AG10803 (cell line): ENCODE data around the gene CENPO.
A peak's percentile ranks its signal among the peaks of the same experiment; 100 is the strongest.

Experiments used
- DNase-seq: peaks from one replicate; pipeline ENCODE4 v3.0.0; 2010; ENCODE audit warnings: low read depth
- H3K4me3 ChIP-seq: 2 replicates; pipeline ENCODE4 v1.5.1; 2011; ENCODE audit warnings: mild to moderate bottlenecking, low read length, control low read depth
- CTCF ChIP-seq: conservative IDR thresholded peaks from 2 replicates; pipeline ENCODE4 v1.5.1; 2011; ENCODE audit warnings: mild to moderate bottlenecking, low read length, control low read depth, inconsistent platforms

CENPO gene

GRCh38 chr2:24828238-24828996 lies 35.2 kb downstream of the CENPO start:
- no peak overlapping the region for H3K4me3 ChIP-seq
- TF ChIP-seq CTCF, result no peak
- DNase-seq, result no peak

- peak; percentile 39 for TF ChIP-seq CTCF
- no peak overlapping the region for H3K4me3 ChIP-seq
- peak; percentile 40 for DNase-seq
These were observed 37.1 kb downstream of the CENPO start for GRCh38 chr2:24830351-24830750.

- no peak overlapping the region for H3K4me3 ChIP-seq
- DNase-seq, result no peak
- TF ChIP-seq CTCF, result no peak
These were observed 37.6 kb downstream of the CENPO start for GRCh38 chr2:24830786-24831185.

GRCh38 chr2:24831221-24832072 lies 38.2 kb downstream of the CENPO start:
- TF ChIP-seq CTCF, result no peak

GRCh38 chr2:24832073-24832461 lies 38.8 kb downstream of the CENPO start:
- no peak for TF ChIP-seq CTCF
- H3K4me3 ChIP-seq, result no peak overlapping the region
- no peak for DNase-seq

More at GRCh38 chr2:24831221-24832072, 38.2 kb downstream of the CENPO start:
- no peak for DNase-seq
- no peak overlapping the region for H3K4me3 ChIP-seq

GRCh38 chr2:24832521-24832920 lies 39.3 kb downstream of the CENPO start:
- H3K4me3 ChIP-seq, result no peak overlapping the region
- no peak for DNase-seq
- no peak for TF ChIP-seq CTCF
